ENCODE measurements around the gene ST8SIA5. TPM values are rescaled to one million over a fixed set of nuclear protein-coding genes. Genes with fewer than 3 reads are reported as not detected.

ST8SIA5 gene
- polyA plus RNA-seq, 1 donor from 2014 or later, result 0.93 TPM

- no peak overlapping the region for H3K4me3 ChIP-seq (ENCODE audit: low read length)
- H3K9me2 ChIP-seq (ENCODE audit: insufficient read depth, low read length), result no peaks in the 10 kb centered on the region
- H3K79me2 ChIP-seq (replicated peaks; ENCODE audit: insufficient read depth, low read length), result no peaks in the 10 kb centered on the region
- H2AFZ ChIP-seq (ENCODE audit: low read depth, low read length), result no peak overlapping the region
- H3K9me3 ChIP-seq (ENCODE audit: low read length), result no peaks in the 10 kb centered on the region
- TF ChIP-seq POLR2AphosphoS5 (IDR thresholded peaks at IDR 0.05) (no peak), EZH2 (IDR thresholded peaks at IDR 0.05; ENCODE audit: borderline replicate concordance, insufficient read depth, low read length, poor library complexity, severe bottlenecking) (no peak), REST (IDR thresholded peaks at IDR 0.05; ENCODE audit: borderline replicate concordance) (no peak), TAF1 (IDR thresholded peaks at IDR 0.05; ENCODE audit: low read depth) (no peak), EP300 (conservative IDR thresholded peaks at IDR 0.05; ENCODE audit: poor library complexity, severe bottlenecking) (no peak), MXI1 (conservative IDR thresholded peaks at IDR 0.05; ENCODE audit: poor library complexity, severe bottlenecking) (no peak), SMC3 (conservative IDR thresholded peaks at IDR 0.05; ENCODE audit: poor library complexity) (no peak)
- TF ChIP-seq, protein P1, sequence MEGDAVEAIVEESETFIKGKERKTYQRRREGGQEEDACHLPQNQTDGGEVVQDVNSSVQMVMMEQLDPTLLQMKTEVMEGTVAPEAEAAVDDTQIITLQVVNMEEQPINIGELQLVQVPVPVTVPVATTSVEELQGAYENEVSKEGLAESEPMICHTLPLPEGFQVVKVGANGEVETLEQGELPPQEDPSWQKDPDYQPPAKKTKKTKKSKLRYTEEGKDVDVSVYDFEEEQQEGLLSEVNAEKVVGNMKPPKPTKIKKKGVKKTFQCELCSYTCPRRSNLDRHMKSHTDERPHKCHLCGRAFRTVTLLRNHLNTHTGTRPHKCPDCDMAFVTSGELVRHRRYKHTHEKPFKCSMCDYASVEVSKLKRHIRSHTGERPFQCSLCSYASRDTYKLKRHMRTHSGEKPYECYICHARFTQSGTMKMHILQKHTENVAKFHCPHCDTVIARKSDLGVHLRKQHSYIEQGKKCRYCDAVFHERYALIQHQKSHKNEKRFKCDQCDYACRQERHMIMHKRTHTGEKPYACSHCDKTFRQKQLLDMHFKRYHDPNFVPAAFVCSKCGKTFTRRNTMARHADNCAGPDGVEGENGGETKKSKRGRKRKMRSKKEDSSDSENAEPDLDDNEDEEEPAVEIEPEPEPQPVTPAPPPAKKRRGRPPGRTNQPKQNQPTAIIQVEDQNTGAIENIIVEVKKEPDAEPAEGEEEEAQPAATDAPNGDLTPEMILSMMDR (IDR thresholded peaks at IDR 0.05; ENCODE audit: poor library complexity, severe bottlenecking), result no peak
- no peak overlapping the region for H3K4me2 ChIP-seq (ENCODE audit: low read length)
- H3K9ac ChIP-seq (ENCODE audit: low read length), result no peak overlapping the region
- H3K27me3 ChIP-seq (ENCODE audit: insufficient read depth, low read depth, low read length), result no peaks in the 10 kb centered on the region
- H3K36me3 ChIP-seq (ENCODE audit: insufficient read depth, low read length), result no peaks in the 10 kb centered on the region
- H4K20me1 ChIP-seq (ENCODE audit: insufficient read depth), result no peaks in the 10 kb centered on the region
- H3F3A ChIP-seq (ENCODE audit: insufficient read depth, low read length, poor library complexity, severe bottlenecking), result no peaks in the 10 kb centered on the region
- H3K27ac ChIP-seq (ENCODE audit: low read length), result no peak overlapping the region
These were observed 10.4 kb upstream of the ST8SIA5 start for GRCh38 chr18:46767217-46767616.

DNA sequence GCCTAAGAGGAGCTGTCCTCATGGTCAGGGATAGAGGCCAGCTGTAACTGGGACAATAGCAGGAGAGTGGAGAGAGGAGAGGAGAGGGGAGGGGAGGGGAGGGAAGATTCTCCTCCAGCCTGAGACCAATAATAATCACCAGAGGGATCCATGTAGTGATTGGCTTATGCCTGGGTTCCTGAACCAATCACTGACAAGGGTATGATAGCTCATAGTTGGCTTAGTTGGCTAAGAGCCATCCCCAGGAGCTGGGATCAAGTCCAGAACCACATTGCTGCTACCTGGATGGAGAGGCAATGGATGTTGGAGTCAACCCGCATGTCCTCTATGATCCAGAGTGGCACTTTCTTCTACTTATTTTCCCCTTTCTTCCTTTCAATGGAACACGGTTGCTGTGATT, 7.7 kb upstream of the ST8SIA5 start:
- Histone ChIP-seq H3K9me3 (ENCODE audit: low read length) (no peaks in the 10 kb centered on the region), H4K20me1 (ENCODE audit: insufficient read depth) (no peaks in the 10 kb centered on the region), H3K79me2 (replicated peaks; ENCODE audit: insufficient read depth, low read length) (no peaks in the 10 kb centered on the region), H3K27ac (ENCODE audit: low read length) (no peak overlapping the region), H3K9me2 (ENCODE audit: insufficient read depth, low read length) (no peaks in the 10 kb centered on the region), H3F3A (ENCODE audit: insufficient read depth, low read length, poor library complexity, severe bottlenecking) (no peaks in the 10 kb centered on the region), H3K9ac (ENCODE audit: low read length) (no peak overlapping the region), H3K27me3 (ENCODE audit: insufficient read depth, low read depth, low read length) (peaks cover 7% of the 10 kb centered on the region), H3K36me3 (ENCODE audit: insufficient read depth, low read length) (no peaks in the 10 kb centered on the region), H3K4me3 (ENCODE audit: low read length) (no peak overlapping the region), H3K4me2 (ENCODE audit: low read length) (no peak overlapping the region), H2AFZ (ENCODE audit: low read depth, low read length) (no peak overlapping the region)
- TF ChIP-seq, protein P1 (IDR thresholded peaks at IDR 0.05; ENCODE audit: poor library complexity, severe bottlenecking), result no peak
- TF ChIP-seq EZH2 (IDR thresholded peaks at IDR 0.05; ENCODE audit: borderline replicate concordance, insufficient read depth, low read length, poor library complexity, severe bottlenecking), result no peak
- no peak for TF ChIP-seq REST (IDR thresholded peaks at IDR 0.05; ENCODE audit: borderline replicate concordance)
- no peak for TF ChIP-seq TAF1 (IDR thresholded peaks at IDR 0.05; ENCODE audit: low read depth)
- TF ChIP-seq SMC3 (conservative IDR thresholded peaks at IDR 0.05; ENCODE audit: poor library complexity), result no peak
- TF ChIP-seq MXI1 (conservative IDR thresholded peaks at IDR 0.05; ENCODE audit: poor library complexity, severe bottlenecking), result no peak
- no peak for TF ChIP-seq RAD21 (conservative IDR thresholded peaks at IDR 0.05)
- TF ChIP-seq EP300 (conservative IDR thresholded peaks at IDR 0.05; ENCODE audit: poor library complexity, severe bottlenecking), result no peak
- TF ChIP-seq POLR2AphosphoS5 (IDR thresholded peaks at IDR 0.05), result no peak

Measured in neural cell (in vitro differentiated cells).